Lung (tissue), 12 donors: ENCODE results near the gene KRTAP5-8. TPM values are rescaled to one million over a fixed set of nuclear protein-coding genes. Genes with fewer than 3 reads are reported as not detected.

ENCODE experiments used
- ATAC-seq: fragments of 200-7000 bp; cut with Tn5 transposase; one replicate; pipeline ENCODE4 v1.9.1; 2020; ENCODE audit warnings: moderate number of reproducible peaks; ENCODE audit not compliant: insufficient read depth, low FRiP score
- DNase-seq, 3 donors: peaks; one replicate each; pipeline ENCODE4 v3.0.0-alpha.2; 2013 to 2017
- H3K27ac ChIP-seq, 2 donors: one replicate each; pipeline ENCODE4 v1.5.1; 2013; ENCODE audit warnings: mild to moderate bottlenecking in 2 of 2, moderate library complexity in 2 of 2, control low read depth in 1 of 2, inconsistent platforms in 1 of 2, low read depth in 1 of 2, low read length in 1 of 2
- H3K27me3 ChIP-seq, 3 donors: one replicate each; pipeline ENCODE4 v1.5.1; 2013; ENCODE audit warnings: low read length in 2 of 3; ENCODE audit not compliant: control insufficient read depth in 3 of 3, insufficient read depth in 3 of 3
- H3K36me3 ChIP-seq, 4 donors: one replicate each; pipeline ENCODE4 v1.5.1; 2013; ENCODE audit warnings: low read length in 4 of 4, mild to moderate bottlenecking in 1 of 4, moderate library complexity in 1 of 4; ENCODE audit not compliant: control insufficient read depth in 4 of 4, insufficient read depth in 4 of 4
- H3K4me1 ChIP-seq, 5 donors: one replicate each; pipeline ENCODE4 v1.5.1; 2013; ENCODE audit warnings: low read length in 5 of 5, mild to moderate bottlenecking in 2 of 5, moderate library complexity in 1 of 5; ENCODE audit not compliant: control insufficient read depth in 5 of 5, insufficient read depth in 5 of 5
- H3K4me3 ChIP-seq: one replicate; pipeline ENCODE4 v1.5.1; 2013; ENCODE audit warnings: mild to moderate bottlenecking, control low read depth, moderate library complexity
- H3K9ac ChIP-seq, 2 donors: one replicate each; pipeline ENCODE4 v1.5.1; 2013; ENCODE audit warnings: low read length in 2 of 2, control low read depth in 1 of 2; ENCODE audit not compliant: insufficient read depth in 1 of 2
- H3K9me3 ChIP-seq, 4 donors: one replicate each; pipeline ENCODE4 v1.5.1; 2013; ENCODE audit warnings: low read length in 3 of 4, mild to moderate bottlenecking in 1 of 4, moderate library complexity in 1 of 4; ENCODE audit not compliant: control insufficient read depth in 4 of 4, insufficient read depth in 3 of 4
- CTCF ChIP-seq: IDR thresholded peaks from 2 replicates; pipeline ENCODE4 v1.5.1; 2012; ENCODE audit warnings: mild to moderate bottlenecking; ENCODE audit errors: control extremely low read depth, extremely low read depth
- WGBS, 2 donors: extraction: QIAGEN DNeasy Blood & Tissue Kit; methylation state at CpG; one replicate each; pipeline ENCODE4 v1.1.7; 2013; 5-methylcytosine and 5-hydroxymethylcytosine counted together
- polyA plus RNA-seq, 2 donors: library from polyadenylated mRNA; stranded (reverse); fragments of 200-250 nt; gene quantifications; one replicate each; pipeline ENCODE4 v1.2.1, GENCODE V29; 2013
- total RNA-seq, 2 donors: library from RNA; depleted of rRNA in 1 of 2; stranded (reverse); fragments of >200 nt in 1 of 2; gene quantifications; one replicate each; pipeline ENCODE4 v1.2.1, GENCODE V29; 2014 to 2021
- donor health status: control.
- donor health status: control.
- donor health status: Bipolar disorder and iron deficiency.
- donor health status: healthy.
- donor health status: DM: yes; HTN: yes; CAD: no.

Gene KRTAP5-8
- total and polyA plus RNA-seq, 4 donors = 0.03 to 0.34 (median 0.20) TPM; not detected in 1

- no peak overlapping the region for H3K9ac ChIP-seq
- no peak for TF ChIP-seq CTCF
- DNase-seq (no peak), ATAC-seq (no peak)
- H3K4me1 ChIP-seq = peaks cover 0 to 18% (median 3%) of the 10 kb centered on the region in 5 donors
- H3K27me3 ChIP-seq = no peaks in the 10 kb centered on the region
- H3K36me3 ChIP-seq = peaks cover 0 to 24% (median 3%) of the 10 kb centered on the region in 4 donors
- no peak overlapping the region for H3K4me3 ChIP-seq
- H3K27ac ChIP-seq = no peak overlapping the region
- H3K9me3 ChIP-seq = peaks cover 0 to 8% (median 3%) of the 10 kb centered on the region in 4 donors
- WGBS, 2 donors = 90 to 93% methylated on average over 9 of the region's 9 CpGs
Observed at GRCh38 chr11:71505781-71506180, 32.0 kb upstream of the KRTAP5-8 start.

- H3K9me3 ChIP-seq = peaks cover 0 to 8% (median 3%) of the 10 kb centered on the region in 4 donors
- no peaks in the 10 kb centered on the region for H3K27me3 ChIP-seq
- peaks cover 0 to 13% (median under 1%) of the 10 kb centered on the region in 4 donors for H3K36me3 ChIP-seq
- no peak overlapping the region for H3K9ac ChIP-seq
- 96% methylated on average over 5 of the region's 5 CpGs for WGBS, 2 donors
- H3K4me3 ChIP-seq = no peak overlapping the region
- no peak for TF ChIP-seq CTCF
- ATAC-seq = no peak
- H3K4me1 ChIP-seq = peaks cover 0 to 16% (median 3%) of the 10 kb centered on the region in 5 donors
- no peak for DNase-seq
- no peak overlapping the region for H3K27ac ChIP-seq
Observed at GRCh38 chr11:71507102-71507501, 30.7 kb upstream of the KRTAP5-8 start.

- H3K4me3 ChIP-seq = no peak overlapping the region
- WGBS, 2 donors = 95 to 96% methylated on average over 29 to 55 of the region's 55 CpGs
- no peak overlapping the region for H3K27ac ChIP-seq
- DNase-seq (no peak), ATAC-seq (no peak)
- H3K36me3 ChIP-seq = no peaks in the 10 kb centered on the region
- H3K27me3 ChIP-seq = no peaks in the 10 kb centered on the region
- H3K9me3 ChIP-seq = no peaks in the 10 kb centered on the region
- H3K4me1 ChIP-seq = no peaks in the 10 kb centered on the region
- TF ChIP-seq CTCF = no peak
- H3K9ac ChIP-seq = no peak overlapping the region
Observed at GRCh38 chr11:71518506-71519471, 19.0 kb upstream of the KRTAP5-8 start.
